Gastrocnemius medialis (tissue), 4 donors: ENCODE measurements around the gene HES2. TPM values are rescaled to one million over a fixed set of nuclear protein-coding genes. Genes with fewer than 3 reads are reported as not detected.

Experiments used
- ATAC-seq, 2 donors: fragments of 150-250 bp; one replicate each; pipeline ENCODE4 v1.9.1; 2016
- DNase-seq, 2 donors: peaks; one replicate each; pipeline ENCODE4 v3.0.0-alpha.2; 2019
- H3K27ac ChIP-seq, 4 donors: fragments of 200-600 bp; sonication (generic); 1 replicate in 1 of 4; 2 replicates in 3 of 4; pipeline ENCODE4 v1.5.1; 2016 to 2018; ENCODE audit warnings: mild to moderate bottlenecking in 2 of 4, moderate library complexity in 1 of 4
- H3K27me3 ChIP-seq, 3 donors: fragments of 200-600 bp; sonication (generic) in 2 of 3; 1 replicate in 1 of 3; 2 replicates in 2 of 3; pipeline versions ENCODE4 v1.5.1 to v1.6.0; 2016 to 2019; ENCODE audit warnings: mild to moderate bottlenecking in 1 of 3, moderate library complexity in 1 of 3
- H3K36me3 ChIP-seq, 2 donors: fragments of 200-600 bp; sonication (generic) in 1 of 2; one replicate each; pipeline ENCODE4 v1.5.1; 2017 to 2018
- H3K4me1 ChIP-seq, 2 donors: fragments of 200-600 bp; sonication (generic) in 1 of 2; one replicate each; pipeline ENCODE4 v1.5.1; 2016 to 2017; ENCODE audit warnings: mild to moderate bottlenecking in 2 of 2
- H3K4me3 ChIP-seq, 4 donors: fragments of 200-600 bp; sonication (generic) in 3 of 4; 1 replicate in 1 of 4; 2 replicates in 3 of 4; pipeline ENCODE4 v1.5.1; 2016 to 2019; ENCODE audit warnings: mild to moderate bottlenecking in 2 of 4
- H3K9me3 ChIP-seq, 3 donors: fragments of 200-600 bp; sonication (generic) in 2 of 3; 1 replicate in 1 of 3; 2 replicates in 2 of 3; pipeline ENCODE4 v1.5.1; 2016 to 2019
- CTCF ChIP-seq, 5 experiments: fragments of 450-650 bp in 3 of 5; fragments of 200-600 bp in 2 of 5; sonication (generic) in 2 of 5; IDR thresholded peaks in 4 of 5; conservative IDR thresholded peaks in 1 of 5; 1 replicate in 4 of 5; 2 replicates in 1 of 5; pipeline ENCODE4 v1.5.1; 2016 to 2019; ENCODE audit warnings: antibody characterized with exemption in 5 of 5, mild to moderate bottlenecking in 3 of 5, moderate library complexity in 3 of 5
- POLR2A ChIP-seq, 2 donors: fragments of 450-650 bp; IDR thresholded peaks; one replicate each; pipeline ENCODE4 v1.6.1; 2017; ENCODE audit warnings: antibody characterized with exemption in 2 of 2, mild to moderate bottlenecking in 2 of 2, moderate library complexity in 2 of 2
- in situ Hi-C, 4 donors: fragments of 200-750 bp; cut with MboI; loops; one replicate each; pipeline versions ENCODE4 v1.15.0 to v1.8.0; 2017; ENCODE audit warnings: low sequenced_read_pairs in 4 of 4
- intact Hi-C: fragments of 100-400 bp; cut with DNase I; formaldehyde crosslinking; loops from one replicate; pipeline ENCODE4 v1.15.1; 2023; ENCODE audit warnings: low total_unique reads
- total RNA-seq, 4 donors: library from RNA; depleted of rRNA; stranded (reverse); fragments of >200 nt; gene quantifications; one replicate each; pipeline versions ENCODE4 v1.1.0 to v1.2.3, GENCODE V29; 2016

The HES2 gene
- total RNA-seq, 4 donors from 2014 or later = 0.24 TPM; not detected in 3

GRCh38 chr1:6416906-6417305 lies 2.8 kb downstream of the HES2 start:
- Histone ChIP-seq H3K9me3 (no peaks in the 10 kb centered on the region), H3K27ac (no peak overlapping the region), H3K36me3 (no peaks in the 10 kb centered on the region), H3K4me1 (peaks cover 8 to 17% of the 10 kb centered on the region in 2 donors), H3K4me3 (no peak overlapping the region), H3K27me3 (peaks cover 81 to 87% (median 85%) of the 10 kb centered on the region in 3 donors)
- ATAC-seq = no peak
- no peak for DNase-seq
- intact Hi-C loops = no loop called here
- no peak for TF ChIP-seq CTCF (IDR thresholded peaks at IDR 0.05 in 4 of 5, conservative IDR thresholded peaks at IDR 0.05 in 1 of 5)
- no peak for TF ChIP-seq POLR2A (IDR thresholded peaks at IDR 0.05)
- in situ Hi-C loops = loop anchor here in 1 of 4 donors (25.0 kb wide), 1 partner anchor 180 kb away; the partner anchor contains the start of genes HES3 and ICMT

GRCh38 chr1:6416295-6416656 lies 3.4 kb downstream of the HES2 start:
- H3K9me3 ChIP-seq = no peaks in the 10 kb centered on the region
- peaks cover 74 to 83% (median 78%) of the 10 kb centered on the region in 3 donors for H3K27me3 ChIP-seq
- ATAC-seq = no peak
- no peak overlapping the region for H3K27ac ChIP-seq
- no peaks in the 10 kb centered on the region for H3K36me3 ChIP-seq
- peaks cover 8 to 17% of the 10 kb centered on the region in 2 donors for H3K4me1 ChIP-seq
- in situ Hi-C loops = loop anchor here in 1 of 4 donors (25.0 kb wide), 1 partner anchor 179 kb away; the partner anchor contains the start of genes HES3 and ICMT
- no peak for DNase-seq
- no peak overlapping the region for H3K4me3 ChIP-seq
- no peak for TF ChIP-seq POLR2A (IDR thresholded peaks at IDR 0.05)
- TF ChIP-seq CTCF (IDR thresholded peaks at IDR 0.05 in 4 of 5, conservative IDR thresholded peaks at IDR 0.05 in 1 of 5) = no peak
- intact Hi-C loops = no loop called here

GRCh38 chr1:6414881-6415626 lies 4.7 kb downstream of the HES2 start:
- intact Hi-C loops (no loop called here), in situ Hi-C loops (loop anchor here in 1 of 4 donors (25.0 kb wide), 1 partner anchor 178 kb away; the partner anchor contains the start of genes HES3 and ICMT)
- no peak for DNase-seq
- Histone ChIP-seq H3K4me1 (peaks cover 3 to 11% of the 10 kb centered on the region in 2 donors), H3K36me3 (no peaks in the 10 kb centered on the region), H3K4me3 (no peak overlapping the region), H3K27me3 (peaks cover 64 to 71% (median 66%) of the 10 kb centered on the region in 3 donors), H3K9me3 (no peaks in the 10 kb centered on the region), H3K27ac (no peak overlapping the region)
- TF ChIP-seq POLR2A (IDR thresholded peaks at IDR 0.05) (no peak), CTCF (IDR thresholded peaks at IDR 0.05 in 4 of 5, conservative IDR thresholded peaks at IDR 0.05 in 1 of 5) (no peak)
- ATAC-seq = no peak

DNA sequence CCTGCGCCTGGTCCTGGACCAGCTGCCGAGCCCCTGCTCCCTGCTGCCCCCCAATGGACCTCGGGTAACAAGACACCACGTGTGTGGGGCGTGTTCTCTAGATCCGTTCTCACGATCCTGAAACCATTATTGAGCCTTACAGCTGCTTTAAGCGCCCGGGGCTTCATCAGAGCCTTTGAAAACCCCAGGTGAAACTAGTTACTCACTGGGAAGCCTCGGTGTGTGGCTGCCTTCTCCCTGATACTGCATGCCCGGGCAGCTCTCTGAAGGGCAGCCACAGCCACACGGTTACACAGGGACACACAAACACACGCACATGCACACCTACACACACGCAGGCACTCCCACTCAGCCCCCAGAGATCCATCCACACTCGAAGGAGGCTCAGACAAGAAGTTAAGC lies 5.3 kb downstream of the HES2 start:
- in situ Hi-C loops (loop anchor here in 1 of 4 donors (25.0 kb wide), 1 partner anchor 177 kb away; the partner anchor contains the start of genes HES3 and ICMT), intact Hi-C loops (no loop called here)
- Histone ChIP-seq H3K9me3 (no peaks in the 10 kb centered on the region), H3K36me3 (no peaks in the 10 kb centered on the region), H3K27me3 (peaks cover 62 to 65% (median 63%) of the 10 kb centered on the region in 3 donors), H3K4me1 (peaks cover 0 to 5% of the 10 kb centered on the region in 2 donors), H3K27ac (no peak overlapping the region), H3K4me3 (no peak overlapping the region)
- DNase-seq (no peak), ATAC-seq (no peak)
- no peak for TF ChIP-seq POLR2A (IDR thresholded peaks at IDR 0.05)
- no peak for TF ChIP-seq CTCF (IDR thresholded peaks at IDR 0.05 in 4 of 5, conservative IDR thresholded peaks at IDR 0.05 in 1 of 5)
